ENCODE data around the gene TMTC2.
"Not testable (repeated sequence)": the region's sequence is repeated elsewhere in the genome, so short reads cannot be mapped to it uniquely, and the experiment has no call there.

The TMTC2 gene

DNA sequence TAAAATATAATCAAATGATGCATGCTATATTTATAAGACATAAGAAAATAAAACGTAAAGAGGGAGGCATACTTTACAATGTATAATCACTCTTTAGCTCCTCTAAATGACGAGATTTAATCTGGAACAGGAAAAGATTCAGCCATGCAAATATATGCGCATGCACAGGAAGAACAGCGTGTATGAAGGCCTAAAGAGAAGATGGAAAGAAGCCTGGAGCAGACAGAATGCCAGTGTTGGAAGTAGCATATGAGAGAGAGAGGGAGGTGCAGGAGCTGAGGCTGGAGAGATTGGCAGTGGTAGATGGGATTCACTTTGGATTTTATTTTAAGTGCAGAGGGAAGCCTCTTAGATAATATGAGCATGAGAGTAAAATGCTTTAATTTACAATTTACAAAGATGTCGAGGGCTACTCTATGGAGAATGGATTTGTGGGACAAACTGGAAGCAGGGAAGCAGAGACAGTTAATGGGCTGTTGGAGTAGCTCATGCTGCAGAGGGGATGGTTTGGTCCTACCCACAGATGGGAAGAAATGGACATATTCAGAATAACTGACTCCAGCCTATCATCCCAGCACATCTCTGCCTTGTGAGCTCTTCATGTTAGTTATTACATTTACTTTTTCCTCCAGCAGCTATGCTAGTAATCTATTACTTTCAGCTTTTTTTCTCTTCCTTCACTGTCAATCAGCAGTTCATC lies 411.1 kb downstream of the TMTC2 start:
- no peak for DNase-seq

DNA sequence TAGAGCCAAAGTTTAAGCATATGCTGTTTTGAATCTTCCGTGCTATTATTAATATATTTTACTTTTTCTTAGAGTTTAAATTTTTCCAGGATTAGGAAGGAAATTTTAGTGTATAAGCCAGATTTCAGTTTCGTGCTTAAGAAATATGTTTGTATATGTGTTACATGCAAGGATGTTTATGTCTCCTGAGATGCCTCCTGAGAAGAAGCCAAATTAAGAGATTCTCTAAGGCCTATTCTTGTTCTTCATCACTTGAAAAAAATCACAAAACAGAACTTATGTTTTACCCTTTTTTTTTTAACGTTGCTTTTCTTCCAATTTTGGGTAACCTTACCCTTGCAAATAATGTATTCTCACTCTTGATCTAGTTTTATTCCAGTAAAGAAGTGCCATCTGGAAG lies 412.7 kb downstream of the TMTC2 start:
- no peak for DNase-seq

DNA sequence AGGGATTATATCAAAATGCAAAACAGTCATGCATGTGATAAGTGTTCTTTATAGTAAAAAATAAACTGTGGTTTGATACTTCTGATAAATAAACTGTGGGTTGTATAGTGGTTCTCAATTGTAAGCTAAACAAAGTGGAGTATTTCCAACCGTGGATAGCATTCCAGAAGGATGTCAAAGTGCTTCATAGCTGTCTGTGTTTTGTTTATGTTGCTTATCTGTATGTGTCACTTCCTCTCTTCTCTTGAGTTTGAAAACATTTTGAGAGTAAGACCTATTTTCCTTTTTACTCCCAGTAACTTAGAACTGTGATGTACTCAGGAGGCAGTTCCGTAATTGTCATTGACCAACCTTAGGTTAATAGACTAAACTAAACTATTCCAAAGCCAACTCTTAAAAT lies 415.8 kb downstream of the TMTC2 start:
- no peak for DNase-seq

DNA sequence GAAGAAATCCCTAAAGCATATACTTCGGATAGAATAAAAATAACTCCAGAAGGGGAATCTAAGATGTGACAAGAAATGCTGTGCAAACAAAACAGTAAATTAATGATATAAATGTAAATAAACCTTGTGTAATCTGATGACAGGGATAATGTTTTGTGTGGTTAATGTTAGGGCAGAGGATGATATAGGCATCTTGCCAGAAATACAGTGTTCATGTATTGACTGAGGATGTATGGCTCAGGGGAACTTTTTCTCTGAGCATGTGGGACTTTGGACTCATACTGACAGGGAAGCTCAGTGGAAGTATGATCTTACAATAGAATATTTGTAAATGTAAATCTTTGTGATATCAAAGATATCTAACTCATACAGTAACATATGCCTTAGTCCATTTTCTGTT lies 420.2 kb downstream of the TMTC2 start:
- DNase-seq, result no peak

DNA sequence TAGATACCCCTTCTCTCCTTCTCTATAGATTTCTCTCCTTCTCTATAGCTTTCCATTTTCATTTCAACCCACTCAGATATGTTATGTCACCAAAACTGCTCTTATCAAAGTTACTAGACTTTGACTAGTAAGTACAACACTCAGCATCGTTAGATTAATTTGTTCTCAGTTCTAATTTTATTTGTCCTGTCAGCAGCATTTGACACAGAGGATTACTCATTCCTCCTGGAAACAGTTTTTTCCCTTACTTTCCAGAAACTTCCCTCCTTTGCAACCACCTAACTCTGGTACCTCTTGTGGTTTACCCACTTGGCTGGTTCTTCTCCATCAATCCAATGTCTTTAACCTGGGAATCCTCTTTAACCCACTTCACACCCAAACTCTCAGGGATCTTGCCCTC lies 423.7 kb downstream of the TMTC2 start:
- DNase-seq, result no peak

DNA sequence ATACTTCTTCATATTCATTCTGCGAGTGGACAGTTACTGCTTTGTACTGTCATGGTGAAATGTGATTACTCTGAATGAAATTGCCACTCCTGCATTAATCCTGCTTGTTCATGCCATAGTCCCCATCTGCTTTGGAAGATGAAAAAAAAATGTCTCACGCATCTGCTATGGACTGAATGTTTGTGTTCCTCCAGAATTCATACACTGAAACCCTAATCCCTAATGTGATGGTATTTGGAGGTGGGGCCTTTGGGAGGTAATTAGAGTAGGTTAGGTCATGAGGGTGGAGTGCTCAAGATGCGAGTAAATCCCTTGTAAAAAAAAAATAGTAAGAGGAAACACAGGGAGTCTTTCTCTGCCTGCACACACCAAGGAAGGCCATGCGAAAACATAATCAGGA lies 427.2 kb downstream of the TMTC2 start:
- no peak for DNase-seq

DNA sequence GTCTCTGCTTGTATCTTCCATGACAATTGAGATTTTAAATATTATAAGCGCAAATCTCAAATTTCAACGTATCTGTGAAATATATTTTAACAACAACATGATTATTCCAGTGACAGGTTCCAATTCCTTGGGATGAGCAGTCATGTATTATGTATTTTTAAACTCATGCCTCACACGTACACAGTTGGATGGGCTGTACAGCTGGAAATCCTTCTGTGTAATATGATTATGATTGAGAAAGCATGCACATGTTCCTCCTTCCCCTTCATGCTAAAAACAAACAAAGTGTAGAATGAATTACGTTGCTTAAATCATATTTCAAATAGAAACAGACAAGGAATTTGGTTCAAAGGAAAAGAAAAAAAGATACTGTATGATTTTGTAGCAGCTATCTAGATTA lies 428.3 kb downstream of the TMTC2 start:
- DNase-seq, result no peak

DNA sequence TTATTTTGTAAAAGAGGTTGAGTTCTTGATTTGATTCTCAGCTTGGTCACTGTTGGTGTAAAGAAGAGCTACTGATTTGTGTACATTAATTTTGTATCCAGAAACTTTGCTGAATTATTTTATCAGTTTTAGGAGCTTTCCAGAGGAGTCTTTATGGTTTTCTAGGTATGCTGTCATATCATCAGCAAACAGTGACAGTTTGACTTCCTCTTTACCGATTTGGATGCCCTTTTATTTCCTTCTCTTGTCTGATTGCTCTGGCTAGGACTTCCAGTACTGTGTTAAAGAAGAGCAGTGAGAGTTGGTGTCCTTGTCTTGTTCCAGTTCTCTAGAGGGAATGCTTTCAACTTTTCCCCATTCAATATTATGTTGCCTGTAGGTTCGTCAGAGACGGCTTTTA lies 431.2 kb downstream of the TMTC2 start:
- not testable (repeated sequence) for DNase-seq

DNA sequence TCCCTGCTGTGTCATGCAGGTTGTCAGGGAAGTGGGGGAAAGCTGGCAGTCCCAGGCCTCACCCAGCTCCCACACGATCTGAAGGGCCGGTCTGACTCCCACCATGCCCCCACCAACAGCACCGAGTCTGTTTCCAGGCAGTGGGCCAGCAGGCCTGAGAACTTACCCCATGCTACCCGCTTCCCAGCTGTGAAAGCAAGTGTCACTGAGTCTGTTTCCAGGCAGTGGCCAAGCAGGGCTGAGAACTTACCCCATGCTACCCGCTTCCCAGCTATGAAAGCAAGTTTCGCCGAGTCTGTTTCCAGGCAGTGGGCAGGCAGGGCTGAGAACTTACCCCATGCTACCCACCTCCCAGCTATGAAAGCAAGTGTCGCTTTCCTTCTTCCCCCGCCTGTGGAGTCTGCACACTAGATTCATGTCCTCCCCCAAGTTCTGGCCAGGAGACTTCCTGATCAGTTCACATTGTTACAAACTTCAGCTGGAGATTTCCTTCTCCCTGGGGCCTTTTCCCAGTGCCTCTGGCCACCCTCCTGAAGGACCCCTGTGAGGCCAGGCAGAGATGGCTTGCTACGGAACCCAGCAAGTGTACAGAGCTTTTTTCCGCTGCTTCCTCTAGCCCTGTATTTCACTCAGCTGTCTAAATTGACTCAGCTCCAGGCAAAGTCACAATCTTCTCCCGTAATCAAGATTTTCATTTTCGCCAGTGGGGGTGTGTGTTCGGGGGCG lies 435.4 kb downstream of the TMTC2 start:
- DNase-seq, result no peak

DNA sequence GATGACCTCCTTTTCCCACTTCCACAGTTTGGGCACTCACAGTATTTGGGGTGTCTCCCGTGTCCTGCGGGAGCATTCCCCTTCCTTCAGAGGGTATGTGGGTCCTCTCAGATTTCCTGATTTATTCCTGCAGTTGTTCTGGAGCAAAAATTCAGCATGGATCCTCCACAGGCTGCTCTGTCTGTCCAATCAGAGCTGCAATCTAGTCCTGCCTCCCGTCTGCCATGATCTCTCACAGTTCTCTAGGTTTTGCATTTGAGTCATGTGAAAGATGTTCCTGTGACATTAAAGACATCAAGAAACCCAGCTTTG lies 435.9 kb downstream of the TMTC2 start:
- no peak for DNase-seq

DNA sequence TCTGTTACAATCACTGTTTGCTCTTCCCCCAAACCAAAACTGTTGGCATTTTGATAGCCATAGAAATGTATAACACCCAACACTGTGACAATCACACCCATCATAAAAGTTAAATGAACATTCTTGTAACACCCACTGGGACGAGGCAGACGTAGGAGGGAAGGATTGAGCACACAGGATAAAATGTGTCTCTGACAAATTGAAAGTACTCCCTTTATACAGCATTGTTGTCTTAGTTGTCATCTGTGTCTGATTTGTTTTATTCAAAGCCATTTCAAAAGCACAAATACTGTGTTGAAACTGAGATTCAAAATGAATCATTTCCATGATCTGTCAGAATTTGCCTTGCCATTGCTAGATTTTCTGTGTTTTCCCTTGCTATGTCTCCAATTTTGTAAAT lies 436.3 kb downstream of the TMTC2 start:
- no peak for DNase-seq

DNA sequence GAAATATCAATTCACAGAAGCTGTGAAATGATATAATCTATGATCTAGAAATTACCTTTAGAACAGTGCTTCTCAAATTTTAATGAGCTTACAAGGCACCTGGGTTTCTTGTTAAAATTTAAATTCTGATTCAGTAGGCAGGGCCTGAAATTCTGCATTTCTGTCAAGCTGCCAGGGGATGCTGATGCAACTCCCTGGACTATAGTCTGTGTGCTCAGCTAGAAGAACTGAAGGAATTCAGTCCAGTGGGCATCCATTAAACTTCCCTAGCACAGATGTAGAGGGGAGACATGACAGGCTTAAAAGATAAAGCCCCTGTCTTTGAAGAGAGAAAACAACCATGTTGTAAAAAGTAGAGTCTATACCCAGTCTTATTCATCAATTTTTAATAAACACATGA lies 441.8 kb downstream of the TMTC2 start:
- no peak for DNase-seq

DNA sequence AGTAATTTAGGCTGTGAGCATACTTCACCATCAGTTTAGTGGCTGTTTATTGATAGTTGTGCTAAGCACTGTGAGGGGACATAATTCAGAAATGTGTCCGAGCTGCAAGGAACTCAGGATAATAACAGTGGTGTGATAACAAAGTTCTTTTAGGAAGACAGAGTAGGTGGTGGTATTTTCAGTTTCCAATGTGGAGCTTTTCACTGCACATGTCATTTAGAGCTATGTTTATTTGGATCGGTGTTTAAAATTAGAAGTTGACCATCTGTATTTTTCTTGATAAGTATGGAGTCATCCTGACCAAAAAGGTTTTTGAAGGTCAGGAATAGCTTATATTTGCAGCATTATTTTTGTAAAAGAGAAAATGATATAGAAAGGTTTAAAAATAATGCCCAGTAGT lies 443.5 kb downstream of the TMTC2 start:
- DNase-seq, result no peak

DNA sequence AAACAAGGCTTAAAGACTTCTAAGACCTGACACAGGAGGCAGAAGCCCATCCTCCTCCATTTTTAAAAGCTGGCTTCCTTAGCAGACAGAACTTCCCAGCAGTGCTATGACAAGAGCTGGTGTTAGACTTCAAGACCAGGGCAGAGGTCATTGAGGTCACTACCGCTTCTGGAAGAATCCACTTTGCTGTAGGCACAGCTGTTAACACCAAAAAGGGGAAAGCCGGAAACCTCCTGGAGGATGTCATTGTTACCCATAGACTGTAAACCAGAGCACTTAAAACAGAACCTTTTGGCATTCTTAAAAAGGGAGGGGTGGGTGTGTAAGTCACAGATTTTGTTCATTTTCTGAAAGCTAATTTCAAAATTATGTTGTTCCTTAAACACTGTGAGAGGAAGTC lies 445.7 kb downstream of the TMTC2 start:
- no peak for DNase-seq

DNA sequence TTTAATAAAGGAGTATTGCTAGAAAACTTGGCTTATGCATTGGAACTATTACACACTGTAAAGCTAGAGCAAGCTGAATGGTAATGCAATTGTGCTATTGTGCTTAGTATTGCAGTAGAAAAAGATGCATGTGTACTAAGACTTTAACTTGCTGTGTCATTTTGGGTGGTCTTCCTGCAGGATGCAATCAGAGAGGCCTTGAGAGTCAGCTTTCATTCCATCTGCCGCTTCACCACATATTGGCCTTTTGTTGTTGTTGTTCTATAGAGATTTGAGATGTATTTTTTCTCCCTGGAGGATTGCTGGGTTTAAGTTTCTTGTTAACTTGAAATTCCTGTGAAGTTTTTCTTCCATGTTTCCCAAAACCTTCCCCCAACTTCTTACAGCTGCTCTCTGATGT lies 449.7 kb downstream of the TMTC2 start:
- no peak for DNase-seq

DNA sequence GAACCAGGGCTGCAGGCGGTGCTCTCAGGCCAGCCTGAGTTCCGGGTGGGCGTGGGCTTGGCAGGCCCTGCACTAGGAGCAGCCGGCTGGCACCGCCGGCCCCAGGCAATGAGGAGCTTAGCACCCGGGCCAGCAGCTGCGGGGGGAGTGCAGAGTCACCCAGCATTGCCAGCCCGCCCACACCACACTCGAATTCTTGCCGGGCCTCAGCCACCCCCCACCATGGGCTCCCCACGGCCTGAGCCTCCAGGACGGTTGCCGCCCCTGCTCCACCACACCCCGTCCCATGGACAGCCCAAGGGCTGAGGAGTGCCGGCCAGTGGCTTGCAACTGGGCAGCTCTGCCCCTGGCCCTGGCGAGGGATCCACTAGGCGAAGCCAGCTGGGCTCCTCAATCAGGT lies 453.4 kb downstream of the TMTC2 start:
- no peak for DNase-seq

DNA sequence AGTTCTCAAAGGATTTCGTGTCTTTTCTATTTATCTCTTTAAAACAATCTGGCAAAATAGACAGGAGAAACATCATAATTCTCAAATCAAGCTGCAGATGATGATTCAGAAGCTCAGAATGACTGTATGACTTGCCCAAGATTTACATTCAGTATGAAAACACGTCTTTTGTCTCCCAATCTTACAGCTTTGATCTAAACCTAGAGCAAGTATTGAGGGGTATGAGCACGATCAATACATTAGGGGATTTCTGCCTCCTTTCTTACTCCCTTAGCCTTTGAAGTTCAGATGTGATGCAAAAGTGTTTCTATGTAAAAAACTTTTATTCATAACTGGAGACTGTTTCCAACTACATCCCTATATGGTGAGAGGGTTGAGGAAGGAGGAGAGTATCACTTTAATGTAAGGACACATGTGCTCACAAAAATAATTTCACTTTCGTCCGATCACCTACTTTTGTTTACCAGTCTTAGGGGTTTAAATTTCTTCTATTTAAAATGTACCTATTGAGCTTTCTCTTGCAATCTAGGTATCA lies 454.8 kb downstream of the TMTC2 start:
- DNase-seq, result no peak

DNA sequence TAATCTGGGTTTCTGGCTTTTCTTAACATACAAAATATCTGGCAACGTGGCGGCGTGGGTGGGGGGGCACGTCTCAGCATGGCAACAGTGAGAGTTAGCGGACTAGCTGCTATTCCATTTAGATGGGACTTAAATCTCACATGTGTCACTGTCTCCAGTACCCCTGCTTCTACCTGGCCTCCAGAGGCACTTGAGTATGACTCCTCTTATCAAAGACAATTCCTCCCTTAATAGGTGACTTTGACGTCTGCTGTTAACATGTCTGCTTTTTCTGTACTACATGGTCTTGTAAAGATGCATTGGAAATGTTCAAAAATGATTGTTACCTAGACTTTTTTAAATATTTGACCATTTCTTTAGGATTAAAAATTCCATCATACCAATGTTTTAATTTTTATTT lies 456.2 kb downstream of the TMTC2 start:
- no peak for DNase-seq

DNA sequence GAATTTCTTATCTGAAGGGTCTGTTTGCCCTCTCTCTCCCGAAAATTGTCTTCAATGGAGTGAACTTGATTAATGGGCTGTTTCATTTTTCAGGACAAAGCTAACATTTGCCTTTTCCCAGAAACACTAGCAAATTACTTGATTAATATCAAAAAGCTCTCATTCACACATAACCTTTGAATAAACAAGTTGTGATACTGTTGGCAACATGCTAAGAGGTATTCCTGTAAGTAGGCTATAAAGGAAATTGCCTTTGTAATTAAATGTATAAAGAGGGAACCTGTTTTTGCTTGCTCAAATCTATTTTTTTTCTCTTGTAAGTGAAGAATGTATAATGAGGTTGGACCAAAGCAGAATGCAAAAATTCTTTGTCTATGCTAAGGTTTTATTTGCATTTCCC lies 457.2 kb downstream of the TMTC2 start:
- DNase-seq, result no peak

DNA sequence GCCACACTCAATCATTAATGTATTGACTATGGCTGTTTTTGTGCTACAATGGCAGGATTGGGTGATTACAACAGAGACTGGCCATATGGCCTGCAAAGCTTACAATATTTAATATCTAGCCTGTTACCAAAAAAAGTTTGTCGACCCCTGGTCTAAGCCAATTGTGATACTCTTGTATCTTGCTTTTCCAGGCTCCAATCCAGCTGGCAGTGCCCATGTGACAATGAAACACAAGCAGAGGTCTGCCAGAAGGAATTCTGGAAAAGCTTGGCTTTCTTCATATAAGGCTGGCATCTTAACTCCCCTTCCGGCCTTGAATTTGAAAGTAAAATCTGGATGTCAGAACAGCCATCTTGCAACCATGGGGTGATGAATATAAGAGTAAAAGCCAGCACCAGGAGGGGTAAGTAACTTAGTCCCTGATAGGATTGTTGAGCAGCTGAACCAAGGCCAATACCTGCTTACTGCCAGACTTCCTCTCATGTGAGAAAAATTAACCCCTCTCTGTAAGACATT lies 458.7 kb downstream of the TMTC2 start:
- DNase-seq, result no peak

DNA sequence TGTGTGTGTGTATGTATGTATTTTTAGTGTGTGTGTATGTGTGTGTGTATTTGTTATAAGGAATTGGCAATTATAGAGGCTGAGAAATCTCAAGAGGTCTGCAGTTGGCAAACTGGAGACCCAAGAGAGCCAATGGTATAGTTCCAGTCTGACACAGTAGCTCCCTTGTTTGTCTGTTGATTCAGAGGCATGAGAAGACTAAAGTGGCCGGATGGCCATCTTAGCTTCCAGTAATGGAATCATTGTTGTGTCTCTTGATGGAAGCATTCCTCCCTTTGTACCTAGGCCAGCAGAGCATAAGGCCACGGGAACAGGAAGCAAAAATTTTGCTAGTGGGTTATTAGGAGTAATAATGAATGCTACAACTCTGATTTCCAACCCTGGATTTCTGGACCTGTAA lies 460.6 kb downstream of the TMTC2 start:
- DNase-seq, result no peak

DNA sequence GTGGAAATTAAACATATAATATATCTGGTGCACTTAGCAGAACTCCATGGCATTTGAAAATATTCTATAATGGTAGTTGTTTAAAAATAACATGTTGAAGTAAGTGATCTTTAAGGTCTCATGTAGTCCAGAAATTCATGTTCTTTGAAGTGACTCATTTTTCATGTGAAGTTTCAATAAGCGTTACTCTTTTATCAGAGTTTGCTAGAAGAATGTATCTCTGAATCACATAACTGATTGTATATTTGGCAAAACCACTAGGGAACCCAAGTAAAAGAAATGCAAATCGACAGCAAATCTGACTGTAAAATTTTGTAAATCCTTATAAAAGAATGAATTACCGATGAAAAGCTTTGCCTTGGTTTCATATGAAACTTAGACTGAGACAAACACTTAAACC lies 463.3 kb downstream of the TMTC2 start:
- DNase-seq, result no peak

DNA sequence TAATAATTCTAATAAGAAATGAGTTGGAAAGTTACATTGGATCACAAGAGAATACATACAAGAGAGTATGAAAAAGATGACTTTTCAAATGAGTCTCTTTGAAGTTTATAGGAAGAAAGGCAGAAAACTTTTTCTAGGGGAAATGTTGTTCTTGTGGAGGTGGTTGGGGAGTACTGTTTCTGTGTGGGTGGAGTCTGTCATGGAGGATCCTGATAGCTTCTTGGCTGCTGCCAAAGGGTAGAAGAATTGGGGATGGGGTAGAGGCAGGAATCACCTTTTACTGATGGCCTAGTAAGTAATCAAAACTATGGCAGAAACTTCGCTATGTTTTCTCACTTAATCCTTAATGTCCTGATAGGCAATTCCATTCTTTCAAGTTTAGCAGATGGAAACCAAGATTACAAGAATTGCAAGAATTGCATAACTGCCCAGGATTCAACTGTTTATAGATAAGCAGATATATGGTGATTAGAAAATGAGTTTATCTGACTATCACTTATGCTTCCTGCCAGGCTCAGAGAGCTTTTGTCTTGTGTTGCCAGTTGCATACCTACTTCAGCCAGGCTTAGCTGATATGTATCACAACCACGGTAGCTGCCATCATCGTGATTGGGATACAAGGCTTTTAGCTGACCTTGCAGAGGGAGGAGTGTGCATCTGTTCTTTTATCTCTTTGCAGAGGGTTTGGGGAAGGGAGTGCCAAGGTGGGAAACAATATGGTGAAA lies 463.9 kb downstream of the TMTC2 start:
- no peak for DNase-seq

DNA sequence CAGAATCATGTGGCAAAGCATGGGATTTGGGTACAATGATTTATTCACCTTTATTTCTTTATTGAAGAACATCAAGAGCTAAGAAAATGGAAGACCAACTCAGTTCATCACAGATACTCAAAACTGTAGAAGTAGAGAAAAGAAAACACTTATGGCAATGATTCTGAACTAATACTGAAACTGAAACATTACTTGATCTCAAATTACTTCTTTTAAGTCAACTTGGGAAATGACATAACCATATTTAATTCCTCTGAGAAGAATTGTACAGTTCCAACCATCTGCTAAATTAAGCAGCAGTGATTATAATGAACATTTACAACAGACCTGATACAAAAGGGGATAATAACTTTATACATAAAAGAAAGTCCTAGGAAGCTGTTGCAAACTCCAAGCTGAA lies 466.5 kb downstream of the TMTC2 start:
- no peak for DNase-seq
